ENCODE data around the gene SCOC. TPM values are rescaled to one million over a fixed set of nuclear protein-coding genes. Genes with fewer than 3 reads are reported as not detected.

The SCOC gene
- total and polyA plus RNA-seq, 10 of the 15 experiments (the other 5 are each of a cell fraction or from before 2014, with no cell fraction given) = 28.2 to 154 (median 54.0) TPM

DNA sequence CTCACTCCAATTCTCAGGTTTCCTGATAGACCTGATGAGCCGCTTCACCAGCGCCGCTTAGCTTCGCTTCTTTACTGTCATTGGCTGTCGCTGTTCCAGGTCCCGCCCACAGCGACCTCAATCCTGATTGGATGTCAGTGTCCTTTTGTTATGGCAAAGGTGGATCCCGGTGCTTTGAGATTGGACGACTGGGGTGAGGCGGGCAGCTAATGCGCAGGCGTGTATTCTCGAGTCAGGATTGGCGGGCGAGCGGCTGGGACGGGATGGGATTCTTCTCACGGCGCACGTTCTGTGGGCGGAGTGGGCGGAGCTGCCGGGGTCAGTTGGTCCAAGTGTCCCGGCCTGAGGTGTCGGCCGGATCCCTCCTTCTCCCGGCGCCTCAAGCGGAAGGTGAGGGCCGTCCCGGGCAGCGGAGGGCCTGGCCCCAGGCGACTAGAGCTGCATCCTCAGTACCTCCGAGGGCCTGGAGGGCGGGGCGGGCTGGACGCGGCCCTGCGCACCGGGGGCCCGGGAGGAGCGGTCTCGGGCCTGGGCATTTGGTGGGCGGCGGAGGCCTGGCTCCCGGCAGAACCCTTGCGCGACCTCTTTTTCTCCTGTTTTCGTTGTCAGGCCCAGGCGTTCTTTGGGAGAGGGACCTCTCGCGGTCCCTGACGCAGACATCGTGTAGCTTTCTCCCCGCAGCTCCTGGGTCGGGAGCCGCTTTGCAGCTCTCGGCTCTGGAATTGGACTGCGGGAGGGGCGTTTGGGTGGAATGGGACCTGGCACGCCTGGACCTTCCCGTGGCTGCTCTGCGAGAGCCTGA, at the start of gene SCOC (continued):
- TF ChIP-seq, protein P1, sequence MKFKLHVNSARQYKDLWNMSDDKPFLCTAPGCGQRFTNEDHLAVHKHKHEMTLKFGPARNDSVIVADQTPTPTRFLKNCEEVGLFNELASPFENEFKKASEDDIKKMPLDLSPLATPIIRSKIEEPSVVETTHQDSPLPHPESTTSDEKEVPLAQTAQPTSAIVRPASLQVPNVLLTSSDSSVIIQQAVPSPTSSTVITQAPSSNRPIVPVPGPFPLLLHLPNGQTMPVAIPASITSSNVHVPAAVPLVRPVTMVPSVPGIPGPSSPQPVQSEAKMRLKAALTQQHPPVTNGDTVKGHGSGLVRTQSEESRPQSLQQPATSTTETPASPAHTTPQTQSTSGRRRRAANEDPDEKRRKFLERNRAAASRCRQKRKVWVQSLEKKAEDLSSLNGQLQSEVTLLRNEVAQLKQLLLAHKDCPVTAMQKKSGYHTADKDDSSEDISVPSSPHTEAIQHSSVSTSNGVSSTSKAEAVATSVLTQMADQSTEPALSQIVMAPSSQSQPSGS (IDR thresholded peaks at IDR 0.05; ENCODE audit: low read length) = no peak
- no peak; the same call in 1 of the 2 replicates for TF ChIP-seq ASH2L (IDR thresholded peaks at IDR 0.05; ENCODE audit: borderline replicate concordance, low read depth)
- TF ChIP-seq ATF7 (IDR thresholded peaks at IDR 0.05; ENCODE audit: low read depth) = no peak; the same call in 1 of the 2 replicates
- TF ChIP-seq, protein P2, sequence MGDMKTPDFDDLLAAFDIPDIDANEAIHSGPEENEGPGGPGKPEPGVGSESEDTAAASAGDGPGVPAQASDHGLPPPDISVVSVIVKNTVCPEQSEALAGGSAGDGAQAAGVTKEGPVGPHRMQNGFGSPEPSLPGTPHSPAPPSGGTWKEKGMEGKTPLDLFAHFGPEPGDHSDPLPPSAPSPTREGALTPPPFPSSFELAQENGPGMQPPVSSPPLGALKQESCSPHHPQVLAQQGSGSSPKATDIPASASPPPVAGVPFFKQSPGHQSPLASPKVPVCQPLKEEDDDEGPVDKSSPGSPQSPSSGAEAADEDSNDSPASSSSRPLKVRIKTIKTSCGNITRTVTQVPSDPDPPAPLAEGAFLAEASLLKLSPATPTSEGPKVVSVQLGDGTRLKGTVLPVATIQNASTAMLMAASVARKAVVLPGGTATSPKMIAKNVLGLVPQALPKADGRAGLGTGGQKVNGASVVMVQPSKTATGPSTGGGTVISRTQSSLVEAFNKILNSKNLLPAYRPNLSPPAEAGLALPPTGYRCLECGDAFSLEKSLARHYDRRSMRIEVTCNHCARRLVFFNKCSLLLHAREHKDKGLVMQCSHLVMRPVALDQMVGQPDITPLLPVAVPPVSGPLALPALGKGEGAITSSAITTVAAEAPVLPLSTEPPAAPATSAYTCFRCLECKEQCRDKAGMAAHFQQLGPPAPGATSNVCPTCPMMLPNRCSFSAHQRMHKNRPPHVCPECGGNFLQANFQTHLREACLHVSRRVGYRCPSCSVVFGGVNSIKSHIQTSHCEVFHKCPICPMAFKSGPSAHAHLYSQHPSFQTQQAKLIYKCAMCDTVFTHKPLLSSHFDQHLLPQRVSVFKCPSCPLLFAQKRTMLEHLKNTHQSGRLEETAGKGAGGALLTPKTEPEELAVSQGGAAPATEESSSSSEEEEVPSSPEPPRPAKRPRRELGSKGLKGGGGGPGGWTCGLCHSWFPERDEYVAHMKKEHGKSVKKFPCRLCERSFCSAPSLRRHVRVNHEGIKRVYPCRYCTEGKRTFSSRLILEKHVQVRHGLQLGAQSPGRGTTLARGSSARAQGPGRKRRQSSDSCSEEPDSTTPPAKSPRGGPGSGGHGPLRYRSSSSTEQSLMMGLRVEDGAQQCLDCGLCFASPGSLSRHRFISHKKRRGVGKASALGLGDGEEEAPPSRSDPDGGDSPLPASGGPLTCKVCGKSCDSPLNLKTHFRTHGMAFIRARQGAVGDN (IDR thresholded peaks at IDR 0.05) = no peak
- TF ChIP-seq MEF2B (IDR thresholded peaks at IDR 0.05; ENCODE audit: partially characterized antibody, poor library complexity, severe bottlenecking) = no peak
- TF ChIP-seq SMC3 (IDR thresholded peaks at IDR 0.05; ENCODE audit: borderline replicate concordance, low read length) = no peak
- no peak for TF ChIP-seq E2F8 (IDR thresholded peaks at IDR 0.05; ENCODE audit: low read depth, partially characterized antibody)
- TF ChIP-seq, protein P3, sequence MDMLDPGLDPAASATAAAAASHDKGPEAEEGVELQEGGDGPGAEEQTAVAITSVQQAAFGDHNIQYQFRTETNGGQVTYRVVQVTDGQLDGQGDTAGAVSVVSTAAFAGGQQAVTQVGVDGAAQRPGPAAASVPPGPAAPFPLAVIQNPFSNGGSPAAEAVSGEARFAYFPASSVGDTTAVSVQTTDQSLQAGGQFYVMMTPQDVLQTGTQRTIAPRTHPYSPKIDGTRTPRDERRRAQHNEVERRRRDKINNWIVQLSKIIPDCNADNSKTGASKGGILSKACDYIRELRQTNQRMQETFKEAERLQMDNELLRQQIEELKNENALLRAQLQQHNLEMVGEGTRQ (IDR thresholded peaks at IDR 0.05; ENCODE audit: borderline replicate concordance, low read depth, low read length) = no peak
- TF ChIP-seq CHD2 (IDR thresholded peaks at IDR 0.05; ENCODE audit: borderline replicate concordance, low read depth, low read length) = peak; percentile 67; the same call in 1 of the 2 replicates
- no peak for TF ChIP-seq SIX5 (IDR thresholded peaks at IDR 0.05; ENCODE audit: low read depth, low read length, severe bottlenecking)
- TF ChIP-seq POLR2A (IDR thresholded peaks at IDR 0.05; ENCODE audit: low read depth, low read length) = peak; percentile 89
- TF ChIP-seq PRDM15 (CRISPR knock-in tag; IDR thresholded peaks at IDR 0.05) = no peak
- peak; percentile 60; the same call in 1 of the 2 replicates for TF ChIP-seq SIN3A (IDR thresholded peaks at IDR 0.05; ENCODE audit: low read depth, low read length)

Data from GM12878 (cell line).